T-helper 2 cell (primary cell): ENCODE measurements around the gene ABCC5.
A peak's percentile ranks its signal among the peaks of the same experiment; 100 is the strongest.
"Not testable (repeated sequence)": the region's sequence is repeated elsewhere in the genome, so short reads cannot be mapped to it uniquely, and the experiment has no call there.

Experiments used
- DNase-seq, 5 experiments: peaks; one replicate each; pipeline versions ENCODE4 v3.0.0 to v3.0.0-alpha.2; 2012 to 2022
- total RNA-seq, 2 donors: gene quantifications; one replicate each; lab custom pipeline; 2026; lab: John Stamatoyannopoulos, UW

ABCC5 gene
- 27.1 to 37.4 reads per million in 2 donors for total RNA-seq

DNA sequence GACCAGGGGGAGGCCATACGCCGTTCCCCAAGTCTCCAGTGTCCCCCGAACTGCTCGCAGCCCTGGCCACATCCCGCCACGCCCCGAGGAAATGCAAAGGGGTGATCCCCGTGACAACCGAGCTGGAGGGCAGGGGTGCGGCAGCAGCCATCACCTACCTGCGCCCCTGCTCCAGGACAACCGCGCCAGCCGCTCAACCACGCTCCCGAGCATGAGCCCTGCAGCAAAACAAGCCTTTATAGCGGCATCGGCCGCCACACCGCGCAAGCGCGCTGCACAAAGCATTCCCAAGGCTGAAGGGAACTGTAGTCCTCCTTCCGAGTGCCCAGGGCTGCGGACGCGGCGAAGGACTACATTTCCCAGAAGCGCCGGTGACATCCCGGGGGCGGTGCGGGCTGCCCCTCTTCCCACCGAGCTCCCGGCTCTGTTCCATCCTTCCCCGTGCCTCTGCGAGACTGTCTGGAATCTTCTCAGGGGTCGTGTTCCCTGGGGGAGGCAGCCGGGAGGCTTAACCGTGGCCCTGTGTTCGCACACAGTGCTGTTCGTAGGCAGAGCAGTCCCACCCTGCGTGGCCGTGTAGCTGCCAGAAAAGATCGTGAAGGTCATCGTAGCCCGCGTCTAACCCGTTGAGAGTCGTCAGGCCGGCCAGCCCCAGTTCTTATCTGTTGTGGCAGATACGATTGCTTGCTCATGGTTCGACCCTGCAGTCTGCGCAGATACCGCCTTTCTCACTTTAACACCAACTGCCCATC lies at the start of gene ABCC5:
ABCC5 (minus strand) TSS at position 213 of the 752 bp plus-strand sequence. CDS start 3,492 bp downstream, outside the sequence.
- peak; percentile 60 to 90 (median 73) for DNase-seq

DNA sequence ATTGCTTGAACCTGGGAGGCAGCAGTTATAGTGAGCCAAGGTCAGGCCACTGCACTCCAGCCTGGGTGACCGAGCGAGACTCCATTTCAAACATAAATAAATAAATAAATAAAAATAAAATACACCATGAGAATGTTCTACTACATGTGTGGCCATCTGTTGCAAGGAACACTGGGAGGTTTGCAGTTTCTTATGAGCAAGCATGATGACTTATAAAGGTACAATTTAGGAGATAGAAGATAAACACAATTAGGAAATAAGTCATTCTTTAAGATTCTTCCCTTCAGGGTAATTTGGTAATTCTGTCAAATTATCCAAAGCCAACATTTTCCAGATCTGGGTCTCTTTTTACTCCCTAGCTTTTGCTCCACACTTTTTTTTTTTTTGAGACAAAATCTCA lies 48.5 kb upstream of the ABCC5 start:
- DNase-seq = no peak

DNA sequence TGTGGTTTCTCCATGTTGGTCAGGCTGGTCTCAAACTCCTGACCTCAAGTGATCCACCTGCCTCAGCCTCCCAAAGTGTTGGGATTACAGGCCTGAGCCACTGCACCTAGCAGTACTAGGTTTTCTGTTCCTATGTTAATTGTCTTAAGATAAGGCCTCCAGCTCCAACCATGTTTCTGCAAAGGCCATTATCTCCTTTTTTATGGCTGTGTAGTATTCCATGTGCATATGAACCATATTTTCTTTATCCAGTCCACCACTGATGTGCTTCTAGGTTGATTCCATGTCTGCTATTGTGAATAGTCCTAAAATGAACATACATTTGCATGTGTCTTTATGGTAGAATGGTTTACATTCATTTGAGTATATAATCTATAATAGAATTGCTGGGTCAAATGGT lies 45.0 kb upstream of the ABCC5 start:
- DNase-seq = no peak

DNA sequence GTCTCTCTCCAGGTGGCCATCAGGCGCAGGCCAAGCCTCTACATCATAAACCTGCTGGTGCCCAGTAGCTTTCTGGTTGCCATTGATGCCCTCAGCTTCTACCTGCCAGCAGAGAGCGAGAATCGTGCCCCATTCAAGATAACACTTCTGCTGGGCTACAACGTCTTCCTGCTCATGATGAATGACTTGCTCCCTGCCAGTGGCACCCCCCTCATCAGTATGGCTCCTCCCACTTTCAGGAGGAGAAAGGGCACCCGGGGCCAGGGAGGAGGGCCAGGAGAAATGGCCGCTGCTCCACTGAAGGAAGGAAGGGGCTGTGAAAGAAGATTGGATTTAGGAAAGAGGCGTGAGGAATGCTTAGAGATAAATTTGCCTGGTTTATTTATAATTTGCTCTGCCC lies 41.7 kb upstream of the ABCC5 start:
- DNase-seq = no peak

DNA sequence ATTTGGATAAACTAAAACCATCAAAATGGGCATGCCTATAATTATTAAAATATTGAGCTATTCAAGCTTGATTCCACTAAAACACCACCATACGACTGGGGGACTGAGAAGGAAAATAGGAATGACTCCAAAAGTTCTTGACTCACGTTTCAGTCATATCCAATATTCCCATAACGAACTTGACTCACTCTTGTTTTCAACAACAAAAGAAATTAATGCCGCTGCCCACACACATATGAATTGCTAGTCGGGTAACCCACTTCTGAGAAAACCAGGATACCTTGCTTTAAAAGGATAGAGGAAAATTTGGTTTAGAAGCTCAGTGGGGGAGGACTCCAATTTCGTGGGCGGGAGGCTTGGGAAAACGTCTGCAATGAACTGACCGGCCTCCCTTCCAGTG lies 40.3 kb upstream of the ABCC5 start:
- no peak for DNase-seq

DNA sequence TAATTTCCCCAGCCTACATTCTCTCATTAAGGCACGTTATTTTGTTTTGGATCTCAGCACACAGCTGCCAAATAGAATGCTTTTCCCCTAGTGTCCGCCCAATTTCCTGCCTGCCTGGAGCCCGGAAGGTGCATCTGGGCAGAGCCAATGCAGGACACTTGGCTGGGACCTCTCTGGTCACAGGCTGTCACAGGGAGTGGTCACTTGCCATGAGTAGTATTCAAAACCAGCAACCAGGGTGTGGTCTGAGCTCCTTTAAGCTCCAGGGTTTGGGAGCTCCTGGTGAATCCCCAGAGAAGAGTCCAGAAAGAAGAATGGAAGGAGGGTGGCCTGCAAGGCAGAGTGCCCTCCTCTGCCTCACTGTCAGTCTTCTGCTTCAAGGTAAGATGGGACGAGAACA lies 35.1 kb upstream of the ABCC5 start, which contains the start of gene HTR3C:
HTR3C (plus strand) TSS at position 281 of the 400 bp plus-strand sequence; CDS start at position 315, 34 bp downstream.
- no peak for DNase-seq

DNA sequence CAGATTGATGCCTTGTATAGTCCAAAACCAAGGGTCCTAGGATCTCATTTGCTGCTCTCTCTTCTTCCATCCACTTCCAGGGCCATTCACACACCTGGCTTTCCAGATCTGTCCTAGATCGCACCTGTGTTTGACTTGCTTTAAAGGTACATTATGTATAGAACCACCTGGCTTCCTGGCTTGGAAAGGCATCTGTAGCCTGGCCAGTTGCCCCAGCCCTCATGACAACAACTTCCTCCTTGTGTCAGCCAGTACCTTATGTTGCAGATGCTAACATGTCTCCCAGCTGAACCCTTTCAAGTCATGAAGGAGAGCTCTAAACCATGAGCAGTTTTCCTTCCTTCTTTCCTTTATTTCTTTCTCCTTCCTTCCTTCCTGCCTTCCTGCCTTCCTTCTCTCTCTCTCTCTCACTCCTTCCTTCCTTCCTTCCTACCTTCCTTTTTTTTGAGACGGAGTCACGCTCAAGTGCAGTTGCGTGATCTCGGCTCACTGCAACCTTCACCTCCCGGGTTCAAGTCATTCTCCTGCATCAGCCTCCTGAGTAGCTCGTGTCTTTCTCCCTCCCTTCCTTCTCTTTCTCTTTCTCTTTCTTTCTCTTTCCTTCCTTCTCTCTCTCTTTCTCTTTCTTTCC lies 32.6 kb upstream of the ABCC5 start:
- no peak for DNase-seq

DNA sequence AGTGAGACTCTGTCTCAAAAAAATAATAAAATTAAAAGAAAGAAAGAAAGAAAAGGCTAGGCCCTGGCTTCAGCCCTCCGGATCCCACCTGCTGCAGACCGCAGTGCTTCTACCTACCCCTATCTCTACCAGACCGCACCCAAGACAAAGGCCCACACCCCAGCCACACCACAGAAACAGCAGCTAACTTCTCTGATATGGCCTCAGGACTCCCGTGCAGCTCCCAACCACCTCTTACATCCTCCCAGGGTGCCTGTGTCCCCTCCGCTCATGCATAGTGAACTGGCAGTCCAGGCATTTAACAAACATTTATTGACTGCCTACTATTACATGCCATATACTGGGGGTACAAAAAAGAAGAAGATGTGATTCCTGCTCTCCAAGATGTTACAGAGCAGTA lies 28.3 kb upstream of the ABCC5 start:
- no peak for DNase-seq

DNA sequence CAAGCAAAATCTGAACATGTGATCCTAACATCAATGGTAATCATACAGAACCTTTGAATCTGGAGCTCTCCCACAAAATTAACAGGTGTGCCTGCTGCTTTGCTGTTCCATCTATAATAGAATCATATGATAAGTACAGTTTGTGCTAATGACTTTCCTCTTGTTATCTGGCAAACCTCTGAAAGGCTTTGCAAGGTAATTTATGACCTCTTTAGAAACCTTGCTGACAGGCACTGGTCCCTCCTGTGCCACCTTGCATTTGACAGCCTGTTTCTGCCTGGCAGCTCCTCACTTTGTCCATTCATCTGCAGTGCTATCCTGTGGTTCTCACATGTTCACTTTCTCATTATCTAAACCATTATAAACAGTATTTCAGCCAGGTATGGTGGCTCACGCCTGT lies 24.9 kb upstream of the ABCC5 start:
- DNase-seq = no peak

DNA sequence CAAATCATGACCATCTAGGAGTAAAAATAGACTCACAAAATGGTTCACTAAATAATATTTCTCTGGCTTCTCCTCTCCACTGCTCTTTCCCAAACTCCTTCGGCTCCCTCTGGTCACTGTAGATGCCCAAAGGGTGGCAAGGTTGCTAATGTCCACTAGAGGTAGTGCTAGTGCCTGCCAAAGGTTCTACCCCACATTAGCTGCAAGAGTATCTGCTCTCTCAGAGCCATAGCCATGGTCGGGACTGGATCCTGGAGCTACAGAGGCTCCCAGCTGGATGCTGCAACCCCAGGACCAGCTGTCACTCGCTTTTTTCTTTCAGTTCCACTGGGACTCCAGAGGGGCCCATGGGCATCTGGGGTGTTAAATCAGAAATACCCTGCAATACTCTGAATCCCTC lies 22.3 kb upstream of the ABCC5 start:
- DNase-seq = no peak

DNA sequence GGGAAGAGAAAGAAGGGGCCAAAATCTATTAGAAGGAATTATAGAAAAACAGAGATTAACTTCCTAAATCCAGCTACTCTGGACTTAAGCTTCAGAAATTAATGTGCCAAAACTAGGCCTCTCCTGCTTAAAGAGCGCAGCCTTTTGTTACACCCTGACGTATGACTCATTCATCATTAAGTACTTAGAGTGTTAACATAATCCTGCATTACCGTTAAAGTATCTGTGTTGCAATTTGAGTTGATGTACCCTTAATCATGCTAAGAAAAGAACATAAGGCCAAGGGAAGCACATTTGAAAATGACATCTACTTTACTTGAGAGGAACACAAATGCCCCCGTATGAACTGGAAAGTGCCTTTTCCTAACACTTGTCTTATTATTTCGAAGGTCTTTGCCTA lies 21.7 kb upstream of the ABCC5 start:
- DNase-seq = no peak

DNA sequence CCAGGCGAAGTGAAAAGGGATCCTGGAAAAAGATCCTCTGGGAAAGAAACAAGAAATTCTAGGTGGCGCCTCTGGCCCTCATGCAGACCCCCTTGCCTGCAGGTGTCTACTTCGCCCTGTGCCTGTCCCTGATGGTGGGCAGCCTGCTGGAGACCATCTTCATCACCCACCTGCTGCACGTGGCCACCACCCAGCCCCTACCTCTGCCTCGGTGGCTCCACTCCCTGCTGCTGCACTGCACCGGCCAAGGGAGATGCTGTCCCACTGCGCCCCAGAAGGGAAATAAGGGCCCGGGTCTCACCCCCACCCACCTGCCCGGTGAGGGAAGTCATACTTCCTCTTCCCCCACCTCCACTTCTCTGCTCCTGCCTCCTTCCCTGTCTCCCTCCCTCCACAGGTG lies 20.6 kb upstream of the ABCC5 start:
- DNase-seq = not testable (repeated sequence)

DNA sequence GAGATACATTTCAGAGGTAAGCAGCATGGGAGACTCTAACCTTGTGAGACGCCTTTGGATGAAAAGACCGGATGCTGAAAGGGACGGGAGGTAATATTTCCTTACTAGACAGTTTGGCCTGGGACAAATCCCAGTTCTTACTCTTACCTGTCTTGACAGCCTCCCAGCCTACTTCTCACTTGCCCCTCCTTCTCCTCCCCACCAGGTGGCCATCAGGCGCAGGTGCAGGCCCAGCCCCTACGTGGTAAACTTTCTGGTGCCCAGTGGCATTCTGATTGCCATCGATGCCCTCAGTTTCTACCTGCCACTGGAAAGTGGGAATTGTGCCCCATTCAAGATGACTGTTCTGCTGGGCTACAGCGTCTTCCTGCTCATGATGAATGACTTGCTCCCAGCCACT lies 20.1 kb upstream of the ABCC5 start:
- no peak for DNase-seq

DNA sequence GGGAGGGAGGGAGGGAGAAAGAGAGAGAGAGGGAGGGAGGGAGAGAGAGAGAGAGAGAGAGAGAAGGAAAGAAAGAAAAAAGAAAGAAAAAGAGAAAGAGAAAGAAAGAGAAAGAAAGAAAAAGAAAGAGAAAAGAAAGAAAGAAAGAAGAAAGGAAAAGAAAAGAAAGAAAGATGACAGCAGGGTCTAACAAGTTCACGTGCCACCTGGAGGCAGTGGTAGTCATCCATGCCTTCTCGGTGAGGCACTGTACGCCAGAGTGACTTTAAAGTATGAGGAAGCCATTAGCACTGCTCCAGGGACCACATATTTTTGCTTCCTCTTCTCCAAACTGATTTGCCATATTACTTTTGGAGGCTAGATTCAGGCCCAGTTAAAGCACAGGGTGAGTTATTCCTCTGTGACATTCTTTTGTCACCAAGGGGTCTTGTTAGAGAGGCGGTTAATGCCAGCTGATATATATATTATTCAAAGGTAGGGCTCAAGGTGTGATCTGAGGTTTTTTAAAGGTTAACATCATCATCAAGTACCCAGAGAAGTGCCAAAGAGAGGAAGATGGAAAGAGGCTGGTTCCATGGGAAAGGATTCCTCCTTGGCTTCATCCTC lies 13.6 kb upstream of the ABCC5 start, which contains the start of gene HTR3D:
HTR3D (plus strand) TSS at position 556 of the 606 bp plus-strand sequence; CDS start at position 556, 0 bp downstream.
- no peak for DNase-seq

DNA sequence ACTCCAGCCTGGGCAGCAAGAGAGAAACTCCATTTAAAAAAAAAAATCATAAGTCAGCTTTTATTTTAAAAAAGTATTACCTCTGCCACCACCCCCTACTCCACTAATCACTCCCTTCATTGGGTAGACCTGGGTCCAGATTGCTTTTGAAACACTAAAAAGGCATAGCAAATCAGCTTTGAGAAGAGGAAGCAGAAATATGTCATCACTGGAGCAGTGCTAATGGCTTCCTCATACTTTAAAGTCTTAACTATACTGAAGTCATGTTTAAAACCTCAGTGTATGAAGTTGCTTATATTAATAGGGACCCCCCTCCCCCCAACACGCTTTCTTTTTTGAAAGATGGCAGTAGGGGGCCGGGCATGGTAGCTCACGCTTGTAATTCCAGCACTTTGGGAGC lies 12.9 kb upstream of the ABCC5 start:
- no peak for DNase-seq

DNA sequence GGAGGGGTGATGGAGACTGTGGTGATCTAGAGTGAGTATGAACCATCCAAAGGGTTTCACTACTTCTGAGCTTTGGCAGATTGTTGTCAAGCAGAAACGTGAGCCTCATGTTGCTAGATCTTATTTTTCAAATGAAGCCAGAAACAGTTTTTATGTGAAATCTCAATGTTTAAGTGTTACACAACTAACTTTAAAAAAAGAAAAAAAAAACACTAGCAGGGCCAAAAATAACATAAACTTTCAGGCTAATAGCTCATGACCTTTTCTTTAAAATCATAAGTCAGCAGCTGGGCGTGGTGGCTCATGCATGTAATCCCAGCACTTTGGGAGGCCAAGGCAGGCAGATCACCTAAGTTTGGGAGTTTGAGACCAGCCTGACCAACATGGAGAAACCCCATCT lies 11.8 kb upstream of the ABCC5 start:
- no peak for DNase-seq

DNA sequence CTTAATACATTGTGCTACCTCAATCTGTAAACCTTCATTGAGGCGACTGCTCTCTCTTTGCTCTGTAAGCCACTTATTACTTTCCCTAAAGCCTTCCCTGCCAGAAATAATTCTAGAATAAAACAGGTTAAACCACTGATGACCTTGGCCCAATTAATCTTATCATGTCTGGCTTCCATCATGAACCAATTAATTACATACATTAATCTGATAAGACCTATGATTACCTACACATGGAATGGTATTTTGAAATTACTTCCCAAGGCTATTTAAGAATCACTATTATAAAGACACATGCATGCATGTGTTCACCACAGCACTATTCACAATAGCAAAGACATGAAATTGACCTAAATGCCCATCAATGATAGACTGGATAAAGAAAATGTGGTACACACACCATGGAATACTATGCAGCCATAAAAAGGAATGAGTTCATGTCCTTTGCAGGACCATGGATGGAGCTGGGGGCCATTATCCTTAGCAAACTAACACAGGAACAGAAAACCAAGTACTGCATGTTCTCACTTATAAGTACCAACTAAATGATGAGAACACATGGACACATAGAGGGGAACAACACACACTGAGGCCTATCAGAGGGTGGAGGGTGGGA lies 10.7 kb upstream of the ABCC5 start:
- not testable (repeated sequence) for DNase-seq

DNA sequence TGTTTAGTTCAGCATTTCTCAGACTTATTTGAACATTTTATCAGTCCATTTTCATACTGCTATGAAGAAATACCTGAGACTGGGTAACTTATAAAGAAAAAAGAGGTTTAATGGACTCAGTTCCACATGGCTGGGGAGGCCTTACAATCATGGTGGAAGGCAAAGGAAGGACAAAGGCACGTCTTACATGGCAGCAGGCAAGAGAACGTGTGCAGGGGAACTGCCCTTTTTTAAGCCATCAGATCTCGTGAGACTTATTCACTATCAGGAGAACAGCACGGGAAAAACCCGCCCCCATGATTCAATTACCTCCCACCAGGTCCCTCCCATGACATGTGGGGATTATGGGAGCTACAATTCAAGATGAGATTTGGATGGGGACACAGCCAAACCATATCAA lies 7.6 kb upstream of the ABCC5 start:
- DNase-seq = not testable (repeated sequence)

DNA sequence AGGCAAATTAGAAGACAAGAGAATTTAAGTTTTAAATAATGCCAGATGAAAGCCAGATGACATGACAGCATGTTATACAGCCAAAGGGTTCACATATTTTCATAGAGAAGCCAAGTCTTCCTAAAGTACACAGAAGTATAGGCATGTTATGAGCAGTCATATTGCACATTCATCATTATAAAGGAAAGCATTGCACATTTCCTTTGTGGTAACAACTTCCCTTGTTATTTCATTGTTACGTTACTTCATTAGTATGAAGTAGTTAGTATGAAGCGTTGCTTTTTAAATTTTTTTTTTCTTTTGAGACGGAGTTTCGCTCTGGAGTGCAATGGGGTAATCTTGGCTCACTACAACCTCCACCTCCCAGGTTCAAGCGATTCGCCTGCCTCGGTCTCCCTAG lies 4.6 kb upstream of the ABCC5 start:
- peak in 1 of 5 experiments; percentile 31 for DNase-seq

DNA sequence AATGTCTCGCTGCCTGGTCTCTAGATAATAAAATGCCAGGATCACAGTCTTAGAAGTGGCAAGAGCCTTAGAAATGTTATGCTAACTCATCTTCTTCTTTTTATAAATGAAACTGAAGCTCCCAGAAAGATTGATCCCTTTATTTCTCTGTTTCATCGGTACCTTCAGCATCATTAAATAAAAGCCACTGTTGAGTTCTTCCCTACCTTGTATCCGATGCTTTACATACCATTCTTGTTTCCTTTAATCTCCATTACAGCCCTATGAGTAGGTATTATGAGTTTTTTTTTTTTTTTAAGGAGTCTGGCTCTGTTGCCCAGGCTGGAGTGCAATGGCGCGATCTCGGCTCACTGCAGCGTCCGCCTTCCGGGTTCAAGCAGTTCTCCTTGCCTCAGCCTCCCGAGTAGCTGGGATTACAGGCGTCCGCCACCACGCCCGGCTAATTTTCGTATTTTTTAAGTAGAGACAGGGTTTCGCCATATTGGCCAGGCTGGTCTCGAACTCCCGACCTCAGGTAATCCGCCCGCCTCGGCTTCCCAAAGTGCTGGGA lies 815 bp upstream of the ABCC5 start:
- DNase-seq = no peak

DNA sequence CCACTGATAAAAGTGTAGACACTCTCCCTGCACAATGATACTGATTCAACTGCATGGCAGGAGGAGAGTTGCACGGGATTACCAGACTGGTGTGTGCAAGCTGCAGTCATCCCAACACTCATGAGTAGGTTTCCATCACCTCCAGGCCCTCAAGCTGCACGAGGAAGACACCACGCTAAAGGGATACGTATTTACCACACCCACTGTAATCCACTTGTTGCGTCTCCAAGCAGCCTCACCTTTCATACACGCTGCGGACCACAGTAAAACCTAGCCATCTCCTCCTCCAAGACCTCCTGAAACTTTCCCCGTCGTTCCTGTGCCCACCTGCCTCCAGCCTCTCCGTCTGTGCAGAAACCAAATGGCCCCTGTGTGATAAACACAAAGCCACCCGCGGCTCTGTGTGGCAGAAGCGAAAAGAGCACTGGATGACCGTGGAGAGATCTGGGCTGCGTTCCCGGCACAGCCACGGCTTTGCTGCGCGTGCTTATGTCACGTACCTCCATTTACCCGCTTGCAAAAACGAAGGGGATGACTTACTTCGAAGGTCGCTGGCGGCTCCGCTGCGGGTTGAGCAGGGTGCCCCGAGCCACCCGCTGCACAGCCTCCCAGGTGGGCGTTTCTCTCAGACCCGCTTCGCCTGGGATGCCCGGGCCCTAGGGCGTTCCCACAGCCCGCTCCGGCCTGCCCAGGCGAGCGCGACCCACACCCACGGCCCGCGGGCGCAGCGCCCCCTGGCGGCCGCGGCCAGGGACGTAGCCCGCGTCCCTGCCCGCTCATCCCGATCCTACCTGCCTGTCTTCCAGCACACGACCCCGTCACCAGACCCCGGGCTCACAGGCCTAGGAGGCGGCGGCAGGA lies 643 bp downstream of the ABCC5 start:
- DNase-seq = peak in 3 of 5 experiments; percentile 19 to 43 (median 31)

DNA sequence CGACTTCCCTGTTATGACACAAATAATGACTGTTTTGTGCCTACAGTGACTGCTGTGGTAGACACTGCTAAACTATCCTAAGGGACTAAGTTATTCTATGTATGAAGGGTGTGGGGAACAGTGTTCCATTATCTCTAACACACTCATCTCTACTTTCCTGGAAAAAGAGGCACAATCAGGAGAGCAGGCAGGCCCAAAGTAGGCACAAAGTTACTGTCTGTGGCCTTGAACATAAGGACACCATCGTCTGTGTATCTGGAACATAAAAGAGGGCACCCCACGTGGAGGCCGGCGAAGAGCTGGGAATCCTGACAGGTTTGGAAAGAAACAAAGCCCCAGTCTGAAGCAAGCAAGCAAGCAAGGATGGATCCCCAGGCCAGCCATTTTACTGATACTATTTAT lies 1.5 kb downstream of the ABCC5 start:
- DNase-seq = no peak
